PC-3 (cell line): ENCODE measurements around the gene CDHR1. TPM values are rescaled to one million over a fixed set of nuclear protein-coding genes. Genes with fewer than 3 reads are reported as not detected.

Experiments
- ATAC-seq: fragments of 200-7000 bp; cut with Tn5 transposase; 2 replicates; pipeline ENCODE4 v1.9.1; 2020; ENCODE audit warnings: mild to moderate bottlenecking, moderate library complexity
- BruUV-seq: library from RNA; stranded (reverse); fragments of 400-500 nt; replicated peaks from 2 replicates; lab custom pipeline; 2021; lab: Mats Ljungman, UMichigan
- CTCF ChIA-PET: fragments of 300-600 bp; sonication (Branson Sonifier 250); formaldehyde crosslinking; loops from one replicate; lab custom pipeline; 2022; ENCODE audit warnings: antibody characterized with exemption; lab: Charles Lee
- POLR2A ChIA-PET: fragments of 300-600 bp; sonication (Branson Sonifier 250); formaldehyde crosslinking; loops from one replicate; lab custom pipeline; 2022; ENCODE audit warnings: antibody characterized with exemption; ENCODE audit not compliant: unreplicated experiment; lab: Charles Lee
- DNase-seq: peaks from one replicate; pipeline ENCODE4 v3.0.0-alpha.2; 2015
- H2AFZ ChIP-seq: fragments of 300-600 bp; sonication (generic); 2 replicates; pipeline ENCODE4 v1.6.0; 2016; ENCODE audit warnings: antibody characterized with exemption, low read length
- H3F3A ChIP-seq: fragments of 300-600 bp; sonication (generic); one replicate; pipeline ENCODE4 v1.6.0; 2017; ENCODE audit warnings: antibody characterized with exemption, low read length, control low read depth, mild to moderate bottlenecking; ENCODE audit not compliant: unreplicated experiment
- H3K27ac ChIP-seq: fragments of 300-600 bp; sonication (generic); 2 replicates; pipeline ENCODE4 v1.5.1; 2016; ENCODE audit warnings: mild to moderate bottlenecking, low read length
- H3K27me3 ChIP-seq: fragments of 300-600 bp; sonication (generic); 2 replicates; pipeline ENCODE4 v1.6.1; 2016; ENCODE audit warnings: low read length, mixed read lengths
- H3K36me3 ChIP-seq: fragments of 300-600 bp; sonication (generic); 2 replicates; pipeline ENCODE4 v1.6.1; 2016; ENCODE audit warnings: low read depth, mixed run types, low read length, mixed read lengths
- H3K4me1 ChIP-seq: fragments of 300-600 bp; sonication (generic); 2 replicates; pipeline ENCODE4 v1.5.1; 2016; ENCODE audit warnings: low read length; ENCODE audit not compliant: insufficient read depth
- H3K4me2 ChIP-seq: fragments of 300-600 bp; sonication (generic); 2 replicates; pipeline ENCODE4 v1.6.0; 2016; ENCODE audit warnings: low read length
- H3K4me3 ChIP-seq: fragments of 300-600 bp; sonication (generic); 2 replicates; pipeline ENCODE4 v1.5.1; 2016; ENCODE audit warnings: mild to moderate bottlenecking, low read length, mixed read lengths
- H3K79me2 ChIP-seq: fragments of 300-600 bp; sonication (generic); 2 replicates; pipeline ENCODE4 v1.6.1; 2017; ENCODE audit warnings: low read length, mixed read lengths
- H3K9ac ChIP-seq: fragments of 300-600 bp; sonication (generic); 2 replicates; pipeline ENCODE4 v1.6.0; 2016; ENCODE audit warnings: mild to moderate bottlenecking, low read length
- H3K9me2 ChIP-seq: fragments of 300-600 bp; sonication (generic); replicated peaks from 2 replicates; pipeline ENCODE4 v1.6.1; 2016; ENCODE audit warnings: mixed run types, low read length, mixed read lengths
- H3K9me3 ChIP-seq: fragments of 300-600 bp; sonication (generic); 2 replicates; pipeline ENCODE4 v1.6.1; 2016; ENCODE audit warnings: low read length, mixed read lengths
- H4K20me1 ChIP-seq: fragments of 300-600 bp; sonication (generic); 2 replicates; pipeline ENCODE4 v1.6.1; 2016; ENCODE audit warnings: low read length, mixed read lengths
- EZH2 ChIP-seq: fragments of 300-600 bp; sonication (generic); IDR thresholded peaks from one replicate; pipeline ENCODE4 v1.6.1; 2017; ENCODE audit warnings: antibody characterized with exemption, mild to moderate bottlenecking, low read length; ENCODE audit not compliant: unreplicated experiment
- EZH2phosphoT487 ChIP-seq: fragments of 300-600 bp; sonication (generic); IDR thresholded peaks from 2 replicates; pipeline ENCODE4 v1.6.1; 2018; ENCODE audit warnings: mild to moderate bottlenecking, antibody characterized with exemption, low read length, borderline replicate concordance
- intact Hi-C: fragments of 100-400 bp; cut with micrococcal nuclease; formaldehyde crosslinking; loops from 2 replicates; pipeline ENCODE4 v1.9.0; 2023
- total RNA-seq: library from RNA; depleted of rRNA; stranded (reverse); fragments of >200 nt; gene quantifications from 2 replicates; pipeline ENCODE4 v1.2.3, GENCODE V29; 2014
- TF ChIP-seq, protein P1 (sequence below): fragments of 300-600 bp; sonication (generic); conservative IDR thresholded peaks from 2 replicates; pipeline ENCODE4 v1.5.1; 2017; ENCODE audit warnings: antibody characterized with exemption, low read depth, mild to moderate bottlenecking, low read length

Gene CDHR1
- total RNA-seq, 1 experiment from 2014 or later: not detected

DNA sequence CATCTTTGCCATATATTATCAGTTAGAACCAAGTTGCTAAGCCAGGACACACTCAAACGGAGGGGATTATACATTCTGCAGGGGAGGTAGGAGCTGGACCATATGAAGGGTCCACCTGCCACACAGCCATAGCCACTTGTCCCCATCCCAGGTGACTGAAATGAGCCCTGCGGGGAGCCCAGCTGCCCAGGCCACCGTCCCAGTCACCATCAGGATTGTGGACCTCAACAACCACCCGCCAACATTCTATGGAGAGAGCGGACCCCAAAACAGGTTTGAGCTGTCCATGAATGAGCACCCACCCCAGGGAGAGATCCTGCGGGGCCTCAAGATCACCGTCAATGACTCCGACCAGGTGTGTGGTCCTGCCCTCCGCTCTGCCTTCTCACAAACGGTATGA is 13.7 kb downstream of the CDHR1 start:
- no peaks in the 10 kb centered on the region for H3K79me2 ChIP-seq
- no peaks in the 10 kb centered on the region for H3F3A ChIP-seq
- DNase-seq (no peak), ATAC-seq (no peak)
- no peak overlapping the region for H3K4me2 ChIP-seq
- ChIA-PET POLR2A (no interaction called here), CTCF (no interaction called here)
- no peaks in the 10 kb centered on the region for H3K9me2 ChIP-seq
- H3K9me3 ChIP-seq: no peaks in the 10 kb centered on the region
- peaks cover 22% of the 10 kb centered on the region for H3K27me3 ChIP-seq
- H3K27ac ChIP-seq: no peak overlapping the region
- no TSS peak for BruUV-seq
- H3K9ac ChIP-seq: no peak overlapping the region
- no peaks in the 10 kb centered on the region for H3K4me1 ChIP-seq
- H2AFZ ChIP-seq: no peak overlapping the region
- no peaks in the 10 kb centered on the region for H3K36me3 ChIP-seq
- H3K4me3 ChIP-seq: no peak overlapping the region
- intact Hi-C loops: no loop called here
- TF ChIP-seq, protein P1, sequence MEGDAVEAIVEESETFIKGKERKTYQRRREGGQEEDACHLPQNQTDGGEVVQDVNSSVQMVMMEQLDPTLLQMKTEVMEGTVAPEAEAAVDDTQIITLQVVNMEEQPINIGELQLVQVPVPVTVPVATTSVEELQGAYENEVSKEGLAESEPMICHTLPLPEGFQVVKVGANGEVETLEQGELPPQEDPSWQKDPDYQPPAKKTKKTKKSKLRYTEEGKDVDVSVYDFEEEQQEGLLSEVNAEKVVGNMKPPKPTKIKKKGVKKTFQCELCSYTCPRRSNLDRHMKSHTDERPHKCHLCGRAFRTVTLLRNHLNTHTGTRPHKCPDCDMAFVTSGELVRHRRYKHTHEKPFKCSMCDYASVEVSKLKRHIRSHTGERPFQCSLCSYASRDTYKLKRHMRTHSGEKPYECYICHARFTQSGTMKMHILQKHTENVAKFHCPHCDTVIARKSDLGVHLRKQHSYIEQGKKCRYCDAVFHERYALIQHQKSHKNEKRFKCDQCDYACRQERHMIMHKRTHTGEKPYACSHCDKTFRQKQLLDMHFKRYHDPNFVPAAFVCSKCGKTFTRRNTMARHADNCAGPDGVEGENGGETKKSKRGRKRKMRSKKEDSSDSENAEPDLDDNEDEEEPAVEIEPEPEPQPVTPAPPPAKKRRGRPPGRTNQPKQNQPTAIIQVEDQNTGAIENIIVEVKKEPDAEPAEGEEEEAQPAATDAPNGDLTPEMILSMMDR: no peak
- TF ChIP-seq EZH2phosphoT487 (no peak), EZH2 (no peak)
- no peaks in the 10 kb centered on the region for H4K20me1 ChIP-seq

DNA sequence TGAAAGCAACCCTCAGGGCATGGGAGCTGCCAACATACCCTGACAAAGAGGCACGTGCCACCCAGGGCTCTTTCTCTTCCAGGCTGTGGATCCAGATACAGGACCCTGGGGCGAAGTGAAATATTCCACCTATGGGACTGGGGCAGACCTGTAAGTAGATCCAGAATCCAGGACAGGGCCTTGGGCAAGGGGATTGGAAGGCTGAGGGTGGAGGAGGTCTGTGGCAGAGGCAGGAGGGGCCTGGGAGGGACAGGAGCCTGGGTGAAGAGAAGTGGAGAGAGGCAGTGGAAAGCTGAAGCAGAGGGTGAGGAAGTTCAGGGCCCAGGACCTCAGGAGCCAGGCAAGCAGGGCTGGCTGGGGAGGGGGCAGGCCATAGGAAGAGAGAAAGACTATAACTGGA is 17.2 kb downstream of the CDHR1 start:
- ChIA-PET CTCF (no interaction called here), POLR2A (no interaction called here)
- Histone ChIP-seq H3K27me3 (peaks cover 22% of the 10 kb centered on the region), H3K4me1 (no peaks in the 10 kb centered on the region), H3K9ac (no peak overlapping the region), H3K9me2 (no peaks in the 10 kb centered on the region), H3K79me2 (no peaks in the 10 kb centered on the region), H3K36me3 (no peaks in the 10 kb centered on the region), H3K4me2 (no peak overlapping the region), H4K20me1 (no peaks in the 10 kb centered on the region), H3K27ac (no peak overlapping the region), H2AFZ (no peak overlapping the region), H3K4me3 (no peak overlapping the region), H3K9me3 (no peaks in the 10 kb centered on the region), H3F3A (no peaks in the 10 kb centered on the region)
- no TSS peak for BruUV-seq
- TF ChIP-seq EZH2phosphoT487 (no peak), EZH2 (no peak)
- TF ChIP-seq, protein P1: no peak
- intact Hi-C loops: no loop called here
- ATAC-seq: no peak
- DNase-seq: no peak

DNA sequence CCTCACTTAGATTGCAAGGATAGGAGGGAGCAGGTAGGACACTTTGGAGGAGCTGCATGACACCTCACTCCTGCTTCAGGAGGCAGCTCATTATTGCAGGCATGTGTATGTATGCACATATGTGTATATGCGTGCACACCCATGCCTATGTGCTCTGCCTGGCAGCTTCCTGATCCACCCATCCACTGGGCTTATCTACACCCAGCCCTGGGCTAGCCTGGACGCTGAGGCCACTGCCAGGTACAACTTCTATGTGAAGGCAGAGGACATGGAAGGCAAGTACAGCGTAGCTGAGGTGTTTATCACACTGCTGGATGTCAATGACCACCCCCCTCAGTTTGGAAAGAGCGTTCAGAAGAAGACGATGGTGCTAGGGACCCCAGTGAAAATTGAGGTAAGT is 17.7 kb downstream of the CDHR1 start:
- H3K4me3 ChIP-seq: no peak overlapping the region
- intact Hi-C loops: no loop called here
- no peaks in the 10 kb centered on the region for H4K20me1 ChIP-seq
- ChIA-PET POLR2A (no interaction called here), CTCF (no interaction called here)
- H3F3A ChIP-seq: no peaks in the 10 kb centered on the region
- H3K79me2 ChIP-seq: no peaks in the 10 kb centered on the region
- H3K4me2 ChIP-seq: no peak overlapping the region
- no peaks in the 10 kb centered on the region for H3K9me2 ChIP-seq
- no peak for DNase-seq
- H3K4me1 ChIP-seq: no peaks in the 10 kb centered on the region
- H3K9ac ChIP-seq: no peak overlapping the region
- TF ChIP-seq EZH2 (no peak), EZH2phosphoT487 (no peak)
- TF ChIP-seq, protein P1: no peak
- no peak for ATAC-seq
- H3K27me3 ChIP-seq: peaks cover 22% of the 10 kb centered on the region
- no peak overlapping the region for H3K27ac ChIP-seq
- no peak overlapping the region for H2AFZ ChIP-seq
- no TSS peak for BruUV-seq
- H3K9me3 ChIP-seq: no peaks in the 10 kb centered on the region
- H3K36me3 ChIP-seq: no peaks in the 10 kb centered on the region
